Activated T-cell treated with anti-CD3 and anti-CD28 coated beads, Interleukin-2, amount 50 U/mL, for 24 hours (primary cell): ENCODE results near the gene SH2D4B.
A peak's percentile ranks its signal among the peaks of the same experiment; 100 is the strongest.
"Not testable (repeated sequence)": the region's sequence is repeated elsewhere in the genome, so short reads cannot be mapped to it uniquely, and the experiment has no call there.

Experiments used
- DNase-seq: peaks from one replicate; pipeline ENCODE4 v3.0.0-alpha.2; 2020
- H3K27ac Mint-ChIP-seq: 2 replicates; pipeline ENCODE4 v1.8.0; 2020; ENCODE audit warnings: mild to moderate bottlenecking, mixed read lengths
- H3K27me3 Mint-ChIP-seq: 2 replicates; pipeline ENCODE4 v1.8.0; 2020; ENCODE audit warnings: mixed read lengths
- H3K36me3 Mint-ChIP-seq: 2 replicates; pipeline ENCODE4 v1.8.0; 2020; ENCODE audit warnings: low read depth, mixed read lengths
- H3K4me1 Mint-ChIP-seq: 2 replicates; pipeline ENCODE4 v1.8.0; 2020; ENCODE audit warnings: low read depth, mixed read lengths
- H3K4me3 Mint-ChIP-seq: 2 replicates; pipeline ENCODE4 v1.8.0; 2020; ENCODE audit warnings: mild to moderate bottlenecking, moderate library complexity, mixed read lengths
- H3K9me3 Mint-ChIP-seq: 2 replicates; pipeline ENCODE4 v1.8.0; 2020; ENCODE audit warnings: mixed read lengths

SH2D4B gene

DNA sequence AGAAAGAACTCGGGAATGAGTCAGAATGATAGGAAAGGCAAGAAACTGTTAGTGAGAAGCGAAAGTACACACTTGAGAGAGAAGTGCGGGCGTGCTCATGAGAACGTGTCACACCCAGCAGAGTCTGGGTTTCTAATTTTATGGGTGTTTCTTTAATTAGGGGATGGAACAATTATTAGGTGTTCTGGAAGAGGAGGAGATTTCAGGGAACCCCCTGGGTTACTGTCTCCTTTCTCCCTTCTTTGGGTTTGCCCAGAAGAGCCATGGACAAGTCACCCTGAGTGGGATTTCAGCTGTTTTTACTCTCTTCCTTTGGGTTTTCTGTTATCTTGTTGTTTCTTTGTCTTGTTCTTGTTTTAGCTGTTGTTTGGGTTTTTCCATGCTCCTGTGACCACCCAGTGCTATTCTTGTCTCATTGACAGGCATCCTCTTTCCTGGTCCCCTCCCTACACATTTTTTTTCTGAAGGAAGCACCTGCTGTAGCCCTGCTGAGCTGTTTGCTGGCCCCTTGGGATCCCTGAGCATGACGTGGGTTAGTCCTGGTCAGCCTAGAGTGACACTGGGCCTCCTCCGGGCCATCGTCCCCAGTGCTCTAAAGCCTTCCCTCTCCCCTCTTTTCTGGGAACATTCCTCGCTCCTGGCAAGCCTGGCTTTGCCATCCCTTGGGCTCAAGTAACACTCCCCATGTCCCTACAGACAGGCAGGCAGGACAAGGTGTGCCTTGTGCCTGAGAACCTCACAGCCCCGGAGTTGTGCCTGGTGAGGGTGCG is 3.5 kb downstream of the SH2D4B start:
- H3K4me1 Mint-ChIP-seq, result peaks cover 22% of the 10 kb centered on the region

DNA sequence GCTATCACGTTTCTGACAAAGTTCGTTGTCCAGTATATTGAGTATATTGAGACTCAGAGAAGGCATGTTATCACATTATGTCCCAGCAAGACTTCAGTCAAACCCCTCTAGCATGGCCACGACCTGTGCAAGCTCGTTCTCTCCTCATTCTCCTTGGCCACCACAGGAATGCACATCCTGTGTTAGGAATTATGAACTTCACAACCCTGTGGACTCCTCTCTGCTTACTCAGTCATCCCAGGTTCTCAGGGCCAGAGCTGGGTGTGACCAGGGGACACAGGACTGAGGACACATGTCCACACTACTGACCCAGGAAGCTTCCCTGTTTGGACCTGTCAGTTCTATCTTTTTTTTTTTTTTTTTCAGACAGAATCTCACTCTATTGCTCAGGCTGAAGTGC is 4.4 kb downstream of the SH2D4B start:
- H3K4me1 Mint-ChIP-seq, result peaks cover 15% of the 10 kb centered on the region
- DNase-seq, result no peak
- no peak overlapping the region for H3K4me3 Mint-ChIP-seq
- no peaks in the 10 kb centered on the region for H3K9me3 Mint-ChIP-seq
- no peaks in the 10 kb centered on the region for H3K36me3 Mint-ChIP-seq
- no peaks in the 10 kb centered on the region for H3K27me3 Mint-ChIP-seq
- H3K27ac Mint-ChIP-seq, result no peak overlapping the region

More for the DNA sequence above, 3.5 kb downstream of the SH2D4B start:
- Mint-ChIP-seq H3K36me3 (peaks cover 2% of the 10 kb centered on the region), H3K9me3 (no peaks in the 10 kb centered on the region), H3K27me3 (no peaks in the 10 kb centered on the region), H3K27ac (peak overlapping the region; percentile 49), H3K4me3 (no peak overlapping the region)
- DNase-seq, result no peak

DNA sequence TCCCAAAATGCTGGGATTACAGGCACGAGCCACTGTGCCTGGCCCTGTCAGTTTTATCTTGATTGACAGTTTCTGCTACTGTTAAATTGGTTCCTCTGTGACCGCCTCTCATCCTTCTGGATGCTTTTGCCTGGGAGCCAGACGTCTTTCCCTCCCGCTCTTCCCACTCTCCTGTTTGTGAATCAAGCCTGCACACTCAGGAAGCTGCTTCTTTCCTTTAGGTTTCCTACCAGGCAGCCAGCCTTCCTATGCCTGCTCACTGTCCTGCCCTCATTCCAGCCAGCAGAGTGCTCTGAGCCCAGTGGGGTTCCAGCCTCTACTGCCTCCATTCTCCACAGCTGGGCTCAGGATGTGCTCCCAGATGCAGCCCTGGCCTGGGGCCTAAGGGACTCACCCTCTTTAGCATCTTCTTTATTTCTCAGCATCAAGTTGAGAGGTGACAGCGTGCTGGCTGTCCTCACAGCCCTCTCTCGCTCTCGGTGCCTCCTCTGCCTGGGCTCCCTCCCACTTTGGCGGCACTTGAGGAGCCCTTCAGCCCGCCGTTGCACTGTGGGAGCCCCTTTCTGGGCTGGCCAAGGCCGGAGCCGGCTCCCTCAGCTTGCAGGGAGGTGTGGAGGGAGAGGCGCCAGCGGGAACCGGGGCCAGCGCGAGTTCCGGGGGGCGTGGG is 5.1 kb downstream of the SH2D4B start:
- no peak overlapping the region for H3K27ac Mint-ChIP-seq
- no peaks in the 10 kb centered on the region for H3K9me3 Mint-ChIP-seq
- H3K36me3 Mint-ChIP-seq, result no peaks in the 10 kb centered on the region
- no peak for DNase-seq
- no peaks in the 10 kb centered on the region for H3K27me3 Mint-ChIP-seq
- peaks cover 15% of the 10 kb centered on the region for H3K4me1 Mint-ChIP-seq
- H3K4me3 Mint-ChIP-seq, result no peak overlapping the region

DNA sequence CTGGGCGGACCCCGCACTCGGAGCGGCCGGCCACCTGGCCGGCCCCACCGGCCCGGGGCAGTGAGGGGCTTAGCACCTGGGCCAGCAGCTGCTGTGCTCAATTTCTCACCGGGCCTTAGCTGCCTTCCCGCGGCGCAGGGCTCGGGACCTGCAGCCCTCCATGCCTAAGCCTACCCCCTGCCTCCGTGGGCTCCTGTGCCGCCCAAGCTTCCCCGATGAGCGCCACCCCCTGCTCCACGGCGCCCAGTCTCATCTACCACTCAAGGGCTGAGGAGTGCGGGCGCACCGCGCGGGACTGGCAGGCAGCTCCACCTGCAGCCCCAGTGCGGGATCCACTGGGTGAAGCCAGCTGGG is 5.6 kb downstream of the SH2D4B start:
- H3K4me3 Mint-ChIP-seq, H3K36me3 Mint-ChIP-seq, DNase-seq, H3K27me3 Mint-ChIP-seq, H3K9me3 Mint-ChIP-seq, H3K27ac Mint-ChIP-seq: not testable (repeated sequence)
- peaks cover 15% of the 10 kb centered on the region for H3K4me1 Mint-ChIP-seq

DNA sequence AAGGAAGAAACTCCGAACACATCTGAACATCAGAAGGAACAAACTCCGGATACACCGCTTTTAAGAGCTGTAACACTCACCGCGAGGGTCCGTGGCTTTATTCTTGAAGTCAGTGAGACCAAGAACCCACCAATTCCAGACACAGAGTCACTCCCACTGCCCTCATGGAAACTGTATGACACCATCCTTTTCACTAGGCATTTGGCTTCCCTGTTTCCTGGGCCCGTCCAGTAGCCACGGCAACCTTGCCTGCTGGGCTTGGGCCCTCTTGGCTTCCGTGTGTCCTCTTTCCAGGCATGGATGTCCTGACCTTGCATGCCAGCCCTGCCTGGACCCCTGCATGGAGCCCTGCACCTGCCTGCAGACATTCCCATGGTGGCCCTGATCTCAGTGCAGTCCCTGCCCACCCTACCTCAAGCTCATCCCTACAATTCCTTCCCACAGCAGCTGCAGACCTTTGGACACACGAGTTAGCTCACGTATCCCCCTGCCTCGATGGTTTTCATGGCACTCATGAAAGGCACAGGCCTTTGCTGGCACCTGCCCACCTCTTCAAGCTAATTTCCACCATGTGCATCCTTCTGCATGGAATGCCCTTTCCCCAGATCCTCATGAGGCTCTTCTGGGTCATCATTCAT is 6.7 kb downstream of the SH2D4B start:
- H3K9me3 Mint-ChIP-seq, result no peaks in the 10 kb centered on the region
- H3K36me3 Mint-ChIP-seq, result no peaks in the 10 kb centered on the region
- no peak overlapping the region for H3K27ac Mint-ChIP-seq
- peaks cover 15% of the 10 kb centered on the region for H3K4me1 Mint-ChIP-seq
- no peak for DNase-seq
- H3K27me3 Mint-ChIP-seq, result peaks cover 2% of the 10 kb centered on the region
- H3K4me3 Mint-ChIP-seq, result no peak overlapping the region

DNA sequence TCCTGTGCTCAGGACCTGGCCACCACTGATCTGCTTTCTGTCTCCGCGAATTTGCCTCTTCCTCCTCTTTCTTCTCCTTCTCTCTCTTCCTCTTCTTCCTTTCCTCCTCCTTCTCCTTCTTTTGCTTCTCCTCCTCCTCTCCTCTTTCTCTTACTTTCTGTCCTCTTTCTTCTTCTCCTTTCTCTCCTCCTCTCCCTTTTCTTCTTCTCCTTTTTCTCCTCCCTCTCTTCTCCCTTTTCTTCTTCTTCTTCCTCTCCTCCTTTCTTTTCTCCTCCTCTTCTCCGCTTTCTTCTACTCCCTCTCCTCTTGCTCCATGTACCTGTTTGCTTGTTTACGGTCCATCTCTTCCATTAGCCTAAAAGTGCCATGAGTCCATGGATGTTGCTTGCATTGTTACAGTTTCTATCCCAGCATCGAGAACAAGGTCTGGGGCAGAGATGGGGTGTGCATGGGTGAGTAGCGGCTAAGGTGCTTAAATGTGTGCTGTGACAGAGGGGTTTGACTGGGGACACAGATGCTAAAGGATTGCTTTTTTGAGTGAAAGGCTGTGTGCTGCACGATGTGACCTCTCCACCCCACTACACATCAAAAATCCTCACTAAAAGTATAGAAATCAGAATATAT is 7.7 kb downstream of the SH2D4B start:
- Mint-ChIP-seq H3K4me1 (peaks cover 15% of the 10 kb centered on the region), H3K36me3 (no peaks in the 10 kb centered on the region), H3K4me3 (no peak overlapping the region), H3K9me3 (no peaks in the 10 kb centered on the region), H3K27me3 (peaks cover 2% of the 10 kb centered on the region), H3K27ac (no peak overlapping the region)
- no peak for DNase-seq

DNA sequence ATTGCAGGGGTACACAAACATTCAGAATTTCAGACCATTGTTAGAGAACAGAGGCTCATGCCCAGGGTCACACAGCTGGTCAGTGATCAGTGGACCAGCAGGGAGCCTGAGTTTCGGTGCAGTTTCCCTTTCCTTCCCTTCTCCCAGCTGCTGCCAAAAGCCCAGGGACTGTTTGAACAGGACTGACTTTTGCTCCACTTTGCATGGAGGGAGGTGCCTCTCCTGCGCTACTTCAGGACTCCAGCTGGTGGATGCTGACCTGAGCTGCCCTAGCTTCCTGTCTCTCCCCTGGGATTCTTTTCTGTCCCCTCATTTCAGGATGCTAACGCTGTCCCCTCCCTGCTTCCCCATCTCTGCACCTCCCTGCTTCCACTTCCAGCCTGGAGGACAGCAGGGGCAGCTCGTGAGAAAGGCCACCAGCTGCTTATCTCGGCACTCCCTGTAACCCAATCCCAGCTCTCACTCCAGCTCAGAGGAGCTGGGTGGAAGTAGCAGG is 14.5 kb downstream of the SH2D4B start:
- no peak overlapping the region for H3K4me3 Mint-ChIP-seq
- H3K36me3 Mint-ChIP-seq, result no peaks in the 10 kb centered on the region
- H3K27ac Mint-ChIP-seq, result no peak overlapping the region
- no peak for DNase-seq
- peaks cover 9% of the 10 kb centered on the region for H3K27me3 Mint-ChIP-seq
- no peaks in the 10 kb centered on the region for H3K9me3 Mint-ChIP-seq
- peaks cover 10% of the 10 kb centered on the region for H3K4me1 Mint-ChIP-seq

DNA sequence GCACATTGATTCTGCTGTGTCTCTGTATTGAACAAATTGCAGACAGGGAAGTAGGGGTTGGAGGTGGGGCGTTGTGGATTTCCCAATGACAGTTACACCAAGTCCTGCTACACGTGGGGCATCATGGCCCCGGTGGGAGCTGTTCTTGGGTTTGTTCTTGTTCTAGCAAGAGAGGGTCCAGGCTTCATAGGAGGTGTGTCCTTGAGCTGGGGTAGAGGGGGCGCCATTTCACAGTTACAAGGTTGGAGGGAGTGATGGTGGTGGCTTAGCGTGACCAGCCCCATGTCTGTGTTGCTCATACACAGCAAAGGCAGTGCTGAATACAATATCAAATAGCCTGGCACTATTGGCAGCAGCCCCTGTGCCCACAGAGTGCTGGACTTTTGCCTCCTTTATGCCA is 15.7 kb downstream of the SH2D4B start:
- Mint-ChIP-seq H3K4me3 (no peak overlapping the region), H3K27ac (no peak overlapping the region), H3K9me3 (no peaks in the 10 kb centered on the region), H3K4me1 (peaks cover 11% of the 10 kb centered on the region), H3K27me3 (peaks cover 9% of the 10 kb centered on the region), H3K36me3 (no peaks in the 10 kb centered on the region)
- no peak for DNase-seq

DNA sequence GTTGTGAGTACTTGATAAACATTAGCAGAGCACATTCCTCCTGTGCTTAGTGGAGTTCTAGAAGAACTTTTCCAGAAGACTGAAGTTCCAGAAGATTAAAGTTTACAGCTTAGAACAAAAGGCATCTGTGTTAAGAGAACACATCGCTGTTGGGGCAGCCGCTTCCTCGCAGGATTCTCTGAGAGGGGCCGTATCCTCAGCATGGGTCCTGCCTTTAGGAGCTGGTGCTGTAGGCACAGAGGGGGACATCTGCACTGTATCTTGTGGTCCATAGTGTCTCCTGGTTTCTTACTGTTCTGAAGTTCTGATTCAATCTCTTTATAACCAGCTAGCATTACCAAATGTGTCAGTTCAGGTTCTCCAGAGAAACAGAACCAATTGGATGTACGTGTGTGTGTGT is 16.3 kb downstream of the SH2D4B start:
- Mint-ChIP-seq H3K9me3 (no peaks in the 10 kb centered on the region), H3K27me3 (peaks cover 7% of the 10 kb centered on the region), H3K36me3 (no peaks in the 10 kb centered on the region), H3K27ac (no peak overlapping the region), H3K4me1 (peaks cover 11% of the 10 kb centered on the region), H3K4me3 (no peak overlapping the region)
- no peak for DNase-seq

DNA sequence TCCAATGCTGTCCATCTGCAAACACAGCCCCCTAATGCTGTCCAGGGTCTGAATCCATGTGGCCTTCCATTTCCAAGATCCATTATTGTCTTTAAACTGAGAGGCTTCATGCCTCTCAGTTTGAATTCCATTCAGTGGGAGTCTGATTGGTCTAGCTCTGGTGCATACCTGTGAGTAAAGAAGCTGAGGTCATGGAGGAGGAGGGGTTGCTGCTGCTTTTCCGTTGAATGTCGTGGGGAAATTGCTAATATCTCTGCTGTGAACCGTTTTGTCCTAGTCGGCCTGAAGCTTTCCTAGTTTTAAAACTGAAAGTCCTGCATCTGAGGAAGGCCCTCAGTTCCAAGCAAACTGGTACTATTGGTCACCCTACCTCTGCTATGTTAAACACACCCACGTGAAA is 17.7 kb downstream of the SH2D4B start:
- no peak for DNase-seq
- no peak overlapping the region for H3K27ac Mint-ChIP-seq
- H3K27me3 Mint-ChIP-seq, result peaks cover 7% of the 10 kb centered on the region
- H3K4me1 Mint-ChIP-seq, result peaks cover 11% of the 10 kb centered on the region
- no peaks in the 10 kb centered on the region for H3K36me3 Mint-ChIP-seq
- H3K9me3 Mint-ChIP-seq, result no peaks in the 10 kb centered on the region
- H3K4me3 Mint-ChIP-seq, result no peak overlapping the region

DNA sequence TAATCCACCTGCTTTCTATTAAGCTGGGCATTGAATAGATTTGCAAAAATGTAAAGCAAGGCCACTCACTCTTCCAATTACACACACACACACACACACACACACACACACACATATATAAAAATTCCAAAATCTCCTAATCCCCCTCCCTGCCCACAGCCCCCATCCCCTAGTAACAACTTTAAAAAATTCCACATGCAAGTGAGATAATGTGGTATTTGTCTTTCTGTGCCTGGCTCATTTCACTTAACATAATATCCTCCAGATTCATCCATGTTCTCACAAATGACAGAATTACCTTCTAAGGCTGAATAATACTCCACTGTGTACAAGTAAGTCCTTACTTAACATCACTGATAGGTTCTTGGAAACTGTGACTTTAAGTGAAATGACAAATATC is 24.2 kb downstream of the SH2D4B start:
- no peak overlapping the region for H3K4me3 Mint-ChIP-seq
- no peaks in the 10 kb centered on the region for H3K27me3 Mint-ChIP-seq
- H3K27ac Mint-ChIP-seq, result no peak overlapping the region
- no peaks in the 10 kb centered on the region for H3K36me3 Mint-ChIP-seq
- peaks cover 1% of the 10 kb centered on the region for H3K4me1 Mint-ChIP-seq
- H3K9me3 Mint-ChIP-seq, result no peaks in the 10 kb centered on the region
- no peak for DNase-seq

DNA sequence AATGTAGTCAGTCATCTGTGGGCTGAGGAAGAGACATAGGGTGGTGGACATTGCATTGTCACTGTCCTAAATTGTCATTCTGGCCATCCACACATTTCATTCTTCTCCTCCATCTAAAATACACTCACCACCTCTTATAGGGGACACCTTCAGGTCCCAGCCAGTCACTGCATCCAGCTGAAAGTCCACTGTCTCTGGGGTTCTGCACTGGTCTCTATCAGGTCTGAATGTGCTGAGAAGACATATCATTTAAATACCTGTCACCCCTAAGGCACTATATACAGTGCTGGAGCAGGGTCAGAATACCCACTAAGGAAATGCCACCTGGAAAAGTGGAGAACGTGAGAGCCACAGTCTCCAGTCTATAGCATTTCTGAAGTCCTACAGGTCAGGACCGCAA is 29.6 kb downstream of the SH2D4B start:
- no peaks in the 10 kb centered on the region for H3K4me1 Mint-ChIP-seq
- no peaks in the 10 kb centered on the region for H3K36me3 Mint-ChIP-seq
- H3K9me3 Mint-ChIP-seq, result no peaks in the 10 kb centered on the region
- H3K27me3 Mint-ChIP-seq, result peaks cover 2% of the 10 kb centered on the region
- no peak for DNase-seq
- no peak overlapping the region for H3K4me3 Mint-ChIP-seq
- H3K27ac Mint-ChIP-seq, result no peak overlapping the region

DNA sequence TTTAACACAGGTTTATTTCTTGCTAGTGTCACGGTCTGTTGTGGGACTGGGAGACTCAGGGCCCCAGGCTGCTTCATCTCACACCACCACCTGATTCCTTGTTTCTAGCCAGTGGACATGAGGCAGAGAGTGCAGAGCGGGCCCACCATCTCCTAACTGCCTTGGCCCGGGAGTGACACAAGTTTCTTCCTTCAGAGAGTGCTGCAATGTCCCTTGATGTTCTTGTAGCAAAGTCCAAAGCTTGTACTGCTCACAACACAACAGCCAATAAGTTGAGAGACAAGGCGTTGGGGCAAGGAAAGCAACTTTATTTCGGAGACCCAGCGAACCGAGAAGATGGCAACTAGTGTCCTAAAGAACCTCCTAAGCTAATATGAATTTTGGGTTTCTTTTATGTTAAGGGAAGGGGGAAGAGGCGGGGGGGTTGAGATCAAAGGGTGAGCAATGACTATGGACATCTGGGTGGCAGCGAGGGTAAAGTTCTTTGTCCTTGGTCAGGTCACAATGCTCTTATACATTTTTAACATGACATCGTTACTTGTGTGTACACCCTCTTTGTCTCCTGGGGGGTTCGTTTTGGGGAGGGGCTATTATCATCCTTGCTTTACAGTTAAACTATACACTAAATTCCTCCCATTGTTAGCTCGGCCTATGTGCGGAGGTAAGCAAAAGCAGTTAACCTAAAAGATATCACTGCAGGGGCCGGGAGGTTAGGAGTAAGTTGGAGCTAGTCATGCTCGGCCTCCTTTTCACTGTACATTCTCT is 31.6 kb downstream of the SH2D4B start:
- Mint-ChIP-seq H3K27me3 (peaks cover 2% of the 10 kb centered on the region), H3K4me3 (no peak overlapping the region), H3K9me3 (no peaks in the 10 kb centered on the region), H3K4me1 (no peaks in the 10 kb centered on the region), H3K27ac (no peak overlapping the region), H3K36me3 (no peaks in the 10 kb centered on the region)
- no peak for DNase-seq

DNA sequence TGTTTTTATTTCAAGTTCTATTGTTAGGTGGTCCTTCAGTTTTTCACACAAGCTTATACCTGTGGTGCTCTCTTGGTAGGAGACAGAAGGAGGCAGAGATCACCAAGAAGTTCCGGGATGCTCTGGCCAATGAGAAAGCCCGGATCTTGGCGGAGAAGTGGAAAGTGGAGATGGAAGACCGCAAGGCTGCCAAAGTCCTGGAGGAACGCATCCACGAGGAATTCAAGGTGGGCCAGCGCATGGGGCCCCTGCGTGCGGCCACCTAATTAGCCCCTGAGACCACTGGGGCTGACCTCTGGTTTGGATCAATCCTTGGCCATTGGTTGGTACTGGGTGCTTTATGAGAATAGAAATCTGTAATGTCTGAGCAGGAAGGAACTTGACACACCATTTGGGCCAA is 33.6 kb downstream of the SH2D4B start:
- Mint-ChIP-seq H3K27ac (no peak overlapping the region), H3K27me3 (peaks cover 2% of the 10 kb centered on the region), H3K36me3 (no peaks in the 10 kb centered on the region), H3K4me1 (no peaks in the 10 kb centered on the region), H3K9me3 (no peaks in the 10 kb centered on the region), H3K4me3 (no peak overlapping the region)
- no peak for DNase-seq
